SK-N-SH treated with all-trans-retinoic acid at 6 μM for 48 hours (cell line): ENCODE data around the gene STX18.

Source experiments
- ATAC-seq: fragments of 200-7000 bp; cut with Tn5 transposase; 3 replicates; pipeline ENCODE4 v1.9.1; 2020; ENCODE audit warnings: mild to moderate bottlenecking, moderate library complexity
- BACH2 ChIP-seq: fragments of 250-450 bp; sonication (Bioruptor Pico); IDR thresholded peaks from 2 replicates; pipeline ENCODE4 v1.9.0; 2021; ENCODE audit warnings: mild to moderate bottlenecking, borderline replicate concordance
- CSDC2 ChIP-seq: fragments of 250-450 bp; sonication (Bioruptor Pico); IDR thresholded peaks from 2 replicates; pipeline ENCODE4 v1.5.0; 2020; ENCODE audit warnings: mild to moderate bottlenecking, moderate library complexity
- ESRRG ChIP-seq: fragments of 250-450 bp; sonication (Bioruptor Pico); IDR thresholded peaks from 2 replicates; pipeline ENCODE4 v1.6.1; 2021; ENCODE audit warnings: mild to moderate bottlenecking
- GLIS3 ChIP-seq: fragments of 250-450 bp; sonication (Bioruptor Pico); IDR thresholded peaks from 2 replicates; pipeline ENCODE4 v1.5.0; 2020; ENCODE audit warnings: mild to moderate bottlenecking, moderate library complexity
- ISL1 ChIP-seq: fragments of 250-450 bp; sonication (Bioruptor Pico); IDR thresholded peaks from 2 replicates; pipeline ENCODE4 v2.1.2; 2022; ENCODE audit warnings: mild to moderate bottlenecking, moderate library complexity
- OSR1 ChIP-seq: fragments of 250-450 bp; sonication (Bioruptor Pico); IDR thresholded peaks from 2 replicates; pipeline ENCODE4 v1.8.0; 2022; ENCODE audit warnings: moderate library complexity, mild to moderate bottlenecking, inconsistent platforms
- PPARA ChIP-seq: fragments of 250-450 bp; sonication (Bioruptor Pico); IDR thresholded peaks from 2 replicates; pipeline ENCODE4 v1.5.0; 2020; ENCODE audit warnings: mild to moderate bottlenecking, borderline replicate concordance
- RARB ChIP-seq: fragments of 250-450 bp; sonication (Bioruptor Pico); IDR thresholded peaks from 2 replicates; pipeline ENCODE4 v1.8.0; 2021; ENCODE audit warnings: mild to moderate bottlenecking, moderate library complexity
- SNAI2 ChIP-seq: fragments of 250-450 bp; sonication (Bioruptor Pico); IDR thresholded peaks from 2 replicates; pipeline ENCODE4 v1.5.0; 2020; ENCODE audit warnings: mild to moderate bottlenecking, moderate library complexity
- TCF4 ChIP-seq: fragments of 250-450 bp; sonication (Bioruptor Pico); IDR thresholded peaks from 2 replicates; pipeline ENCODE4 v1.8.0; 2021; ENCODE audit warnings: mild to moderate bottlenecking, moderate library complexity, borderline replicate concordance
- ZC3H10 ChIP-seq: fragments of 250-450 bp; sonication (Bioruptor Pico); IDR thresholded peaks from 2 replicates; pipeline ENCODE4 v1.5.1; 2021; ENCODE audit warnings: mild to moderate bottlenecking, moderate library complexity
- ZFP3 ChIP-seq: fragments of 250-450 bp; sonication (Bioruptor Pico); IDR thresholded peaks from 2 replicates; pipeline ENCODE4 v1.5.0; 2020; ENCODE audit warnings: mild to moderate bottlenecking, moderate library complexity
- ZFP30 ChIP-seq: fragments of 450-650 bp; formaldehyde crosslinking; IDR thresholded peaks from 2 replicates; pipeline ENCODE4 v1.5.0; 2022; ENCODE audit warnings: mild to moderate bottlenecking, moderate library complexity
- ZNF565 ChIP-seq: fragments of 450-650 bp; formaldehyde crosslinking; conservative IDR thresholded peaks from 2 replicates; pipeline ENCODE4 v1.5.0; 2020; ENCODE audit warnings: low read depth, mild to moderate bottlenecking, moderate library complexity
- ZNF70 ChIP-seq: fragments of 450-650 bp; formaldehyde crosslinking; IDR thresholded peaks from 2 replicates; pipeline ENCODE4 v1.5.0; 2020; ENCODE audit warnings: mild to moderate bottlenecking, moderate library complexity
- ZNF8 ChIP-seq: fragments of 450-650 bp; formaldehyde crosslinking; IDR thresholded peaks from 2 replicates; pipeline ENCODE4 v1.5.0; 2020; ENCODE audit warnings: mild to moderate bottlenecking, moderate library complexity
- TF ChIP-seq, protein P1 (sequence below): fragments of 250-450 bp; sonication (Bioruptor Pico); IDR thresholded peaks from 2 replicates; pipeline ENCODE4 v1.5.0; 2020; ENCODE audit warnings: mild to moderate bottlenecking, moderate library complexity
- TF ChIP-seq, protein P2 (sequence below): fragments of 250-450 bp; sonication (Bioruptor Pico); IDR thresholded peaks from 2 replicates; pipeline ENCODE4 v1.8.0; 2021; ENCODE audit warnings: low read depth, mild to moderate bottlenecking, moderate library complexity, borderline replicate concordance
- TF ChIP-seq, protein P3 (sequence below): fragments of 250-450 bp; sonication (Bioruptor Pico); IDR thresholded peaks from 2 replicates; pipeline ENCODE4 v1.8.0; 2020; ENCODE audit warnings: mild to moderate bottlenecking, moderate library complexity, borderline replicate concordance
- TF ChIP-seq, protein P4 (sequence below): fragments of 250-450 bp; sonication (Bioruptor Pico); IDR thresholded peaks from 2 replicates; pipeline ENCODE4 v1.5.1; 2020; ENCODE audit warnings: low read depth, mild to moderate bottlenecking, moderate library complexity

The STX18 gene

DNA sequence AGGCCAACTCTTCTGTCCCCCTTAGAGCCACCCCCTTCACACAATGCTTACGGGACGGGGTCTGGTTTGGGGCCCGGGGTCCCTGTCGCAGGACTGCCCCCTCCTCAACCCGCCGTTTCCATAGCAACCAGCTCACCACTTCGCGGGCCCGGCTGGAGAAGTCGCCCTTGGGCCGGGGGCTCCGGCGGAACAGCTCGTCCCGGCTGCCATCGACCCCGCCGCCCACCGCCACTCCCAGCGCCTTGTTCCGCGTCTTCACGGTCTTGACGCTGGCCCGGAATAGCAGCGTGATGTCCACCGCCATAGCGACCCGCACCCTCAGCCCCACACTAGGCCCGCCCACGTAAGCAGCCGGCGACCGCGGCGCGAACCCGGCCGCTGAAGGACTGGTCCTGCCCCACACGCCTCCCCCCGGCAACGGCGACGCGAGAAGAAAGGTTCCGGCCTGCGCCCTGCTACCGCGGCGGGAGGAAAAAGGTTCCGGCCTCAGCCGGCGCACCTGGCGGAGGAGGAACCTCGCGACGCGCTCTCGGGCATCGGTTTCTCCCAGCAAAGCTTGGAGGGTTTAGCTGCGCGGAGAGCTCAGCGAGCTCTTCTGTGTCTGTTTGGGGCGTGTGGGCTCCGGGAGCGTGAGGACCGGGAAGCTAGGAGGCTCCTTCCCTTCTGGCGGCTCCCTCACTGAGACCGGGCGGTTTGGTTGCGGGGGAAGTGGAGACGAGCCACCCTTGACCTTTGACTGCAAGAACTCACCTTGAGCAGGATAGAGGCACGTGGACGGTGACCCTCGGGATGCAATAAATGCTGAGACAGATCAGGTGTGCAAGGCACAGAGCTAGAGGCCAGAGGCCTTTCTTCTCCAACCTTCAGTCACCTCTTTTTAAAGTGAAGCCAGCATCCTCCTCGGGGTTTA is at the start of gene STX18:
Gene STX18, minus strand, starts transcription at position 388 of the 910 bp plus-strand sequence. Its CDS starts 84 bp downstream, at position 304.
- TF ChIP-seq, protein P1, sequence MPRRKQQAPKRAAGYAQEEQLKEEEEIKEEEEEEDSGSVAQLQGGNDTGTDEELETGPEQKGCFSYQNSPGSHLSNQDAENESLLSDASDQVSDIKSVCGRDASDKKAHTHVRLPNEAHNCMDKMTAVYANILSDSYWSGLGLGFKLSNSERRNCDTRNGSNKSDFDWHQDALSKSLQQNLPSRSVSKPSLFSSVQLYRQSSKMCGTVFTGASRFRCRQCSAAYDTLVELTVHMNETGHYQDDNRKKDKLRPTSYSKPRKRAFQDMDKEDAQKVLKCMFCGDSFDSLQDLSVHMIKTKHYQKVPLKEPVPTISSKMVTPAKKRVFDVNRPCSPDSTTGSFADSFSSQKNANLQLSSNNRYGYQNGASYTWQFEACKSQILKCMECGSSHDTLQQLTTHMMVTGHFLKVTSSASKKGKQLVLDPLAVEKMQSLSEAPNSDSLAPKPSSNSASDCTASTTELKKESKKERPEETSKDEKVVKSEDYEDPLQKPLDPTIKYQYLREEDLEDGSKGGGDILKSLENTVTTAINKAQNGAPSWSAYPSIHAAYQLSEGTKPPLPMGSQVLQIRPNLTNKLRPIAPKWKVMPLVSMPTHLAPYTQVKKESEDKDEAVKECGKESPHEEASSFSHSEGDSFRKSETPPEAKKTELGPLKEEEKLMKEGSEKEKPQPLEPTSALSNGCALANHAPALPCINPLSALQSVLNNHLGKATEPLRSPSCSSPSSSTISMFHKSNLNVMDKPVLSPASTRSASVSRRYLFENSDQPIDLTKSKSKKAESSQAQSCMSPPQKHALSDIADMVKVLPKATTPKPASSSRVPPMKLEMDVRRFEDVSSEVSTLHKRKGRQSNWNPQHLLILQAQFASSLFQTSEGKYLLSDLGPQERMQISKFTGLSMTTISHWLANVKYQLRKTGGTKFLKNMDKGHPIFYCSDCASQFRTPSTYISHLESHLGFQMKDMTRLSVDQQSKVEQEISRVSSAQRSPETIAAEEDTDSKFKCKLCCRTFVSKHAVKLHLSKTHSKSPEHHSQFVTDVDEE (CRISPR knock-in tag) = peak; percentile 80; the same call in 1 of the 2 replicates
- TF ChIP-seq TCF4 (CRISPR knock-in tag) = peak; percentile 42; the same call in 1 of the 2 replicates
- no peak for TF ChIP-seq ISL1 (CRISPR knock-in tag)
- TF ChIP-seq, protein P2, sequence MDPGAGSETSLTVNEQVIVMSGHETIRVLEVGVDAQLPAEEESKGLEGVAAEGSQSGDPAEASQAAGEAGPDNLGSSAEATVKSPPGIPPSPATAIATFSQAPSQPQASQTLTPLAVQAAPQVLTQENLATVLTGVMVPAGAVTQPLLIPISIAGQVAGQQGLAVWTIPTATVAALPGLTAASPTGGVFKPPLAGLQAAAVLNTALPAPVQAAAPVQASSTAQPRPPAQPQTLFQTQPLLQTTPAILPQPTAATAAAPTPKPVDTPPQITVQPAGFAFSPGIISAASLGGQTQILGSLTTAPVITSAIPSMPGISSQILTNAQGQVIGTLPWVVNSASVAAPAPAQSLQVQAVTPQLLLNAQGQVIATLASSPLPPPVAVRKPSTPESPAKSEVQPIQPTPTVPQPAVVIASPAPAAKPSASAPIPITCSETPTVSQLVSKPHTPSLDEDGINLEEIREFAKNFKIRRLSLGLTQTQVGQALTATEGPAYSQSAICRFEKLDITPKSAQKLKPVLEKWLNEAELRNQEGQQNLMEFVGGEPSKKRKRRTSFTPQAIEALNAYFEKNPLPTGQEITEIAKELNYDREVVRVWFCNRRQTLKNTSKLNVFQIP (CRISPR knock-in tag) = peak; percentile 81; the same call in 1 of the 2 replicates
- TF ChIP-seq PPARA (CRISPR knock-in tag) = no peak
- no peak for TF ChIP-seq ESRRG (CRISPR knock-in tag)
- TF ChIP-seq GLIS3 (CRISPR knock-in tag) = 0 out of 2 replicates have a peak, but pooled peaks have one; percentile 41
- no peak for TF ChIP-seq ZNF8 (CRISPR knock-in tag)
- TF ChIP-seq RARB (CRISPR knock-in tag) = 0 out of 2 replicates have a peak, but pooled peaks have one; percentile 19
- TF ChIP-seq ZFP3 = peak; percentile 86
- TF ChIP-seq, all 23 proteins: peak for 6
- peak; percentile 99 for ATAC-seq

DNA sequence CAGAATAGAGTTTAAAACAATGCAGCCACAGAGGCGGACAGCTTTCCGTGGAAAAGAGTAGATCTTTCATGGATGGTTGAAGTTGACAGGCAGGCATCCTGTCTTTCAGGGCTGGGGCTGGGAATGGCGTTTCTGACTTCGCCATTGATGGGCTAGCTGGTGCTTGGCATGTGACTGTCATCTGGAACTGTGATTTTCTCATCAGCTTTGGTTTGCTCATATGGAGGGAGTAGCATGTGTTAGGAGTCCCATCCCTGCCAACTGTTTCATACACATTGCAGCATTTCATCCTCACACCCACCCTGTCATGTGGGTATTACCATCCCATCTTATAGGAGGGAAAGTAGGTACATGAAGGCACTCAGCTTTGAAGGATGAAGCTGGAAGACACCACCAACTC is 49.2 kb upstream of the STX18 start:
- TF ChIP-seq, protein P1 (CRISPR knock-in tag) = no peak
- TF ChIP-seq ISL1 (CRISPR knock-in tag) (no peak), ZFP30 (CRISPR knock-in tag) (no peak), ZNF70 (CRISPR knock-in tag) (no peak), OSR1 (CRISPR knock-in tag) (no peak), GLIS3 (CRISPR knock-in tag) (no peak), ZFP3 (no peak), SNAI2 (no peak)
- TF ChIP-seq, protein P3, sequence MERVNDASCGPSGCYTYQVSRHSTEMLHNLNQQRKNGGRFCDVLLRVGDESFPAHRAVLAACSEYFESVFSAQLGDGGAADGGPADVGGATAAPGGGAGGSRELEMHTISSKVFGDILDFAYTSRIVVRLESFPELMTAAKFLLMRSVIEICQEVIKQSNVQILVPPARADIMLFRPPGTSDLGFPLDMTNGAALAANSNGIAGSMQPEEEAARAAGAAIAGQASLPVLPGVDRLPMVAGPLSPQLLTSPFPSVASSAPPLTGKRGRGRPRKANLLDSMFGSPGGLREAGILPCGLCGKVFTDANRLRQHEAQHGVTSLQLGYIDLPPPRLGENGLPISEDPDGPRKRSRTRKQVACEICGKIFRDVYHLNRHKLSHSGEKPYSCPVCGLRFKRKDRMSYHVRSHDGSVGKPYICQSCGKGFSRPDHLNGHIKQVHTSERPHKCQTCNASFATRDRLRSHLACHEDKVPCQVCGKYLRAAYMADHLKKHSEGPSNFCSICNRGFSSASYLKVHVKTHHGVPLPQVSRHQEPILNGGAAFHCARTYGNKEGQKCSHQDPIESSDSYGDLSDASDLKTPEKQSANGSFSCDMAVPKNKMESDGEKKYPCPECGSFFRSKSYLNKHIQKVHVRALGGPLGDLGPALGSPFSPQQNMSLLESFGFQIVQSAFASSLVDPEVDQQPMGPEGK (CRISPR knock-in tag) = no peak
- ATAC-seq = no peak

DNA sequence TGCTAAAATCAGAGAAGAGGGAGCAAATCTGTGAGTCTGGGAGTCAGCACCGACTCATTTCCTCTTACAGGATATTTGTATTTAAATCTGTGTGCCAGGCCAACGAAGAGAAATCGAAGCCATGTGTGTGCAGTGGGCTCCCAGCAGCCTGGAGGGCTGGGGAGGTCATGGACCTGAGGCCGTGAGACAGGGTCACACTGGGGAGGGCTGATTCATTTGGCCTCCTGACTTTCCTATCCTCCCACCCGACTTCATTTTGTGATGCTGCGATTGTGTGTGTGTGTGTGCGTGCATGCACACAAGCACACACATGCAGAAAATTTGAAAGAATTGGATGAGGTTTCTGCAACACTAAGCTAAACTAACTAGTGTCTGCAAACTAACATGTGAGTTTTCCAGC is 48.7 kb upstream of the STX18 start:
- peak; percentile 66 for ATAC-seq
- TF ChIP-seq ZFP30 (CRISPR knock-in tag) (no peak), TCF4 (CRISPR knock-in tag) (no peak), CSDC2 (CRISPR knock-in tag) (no peak)

DNA sequence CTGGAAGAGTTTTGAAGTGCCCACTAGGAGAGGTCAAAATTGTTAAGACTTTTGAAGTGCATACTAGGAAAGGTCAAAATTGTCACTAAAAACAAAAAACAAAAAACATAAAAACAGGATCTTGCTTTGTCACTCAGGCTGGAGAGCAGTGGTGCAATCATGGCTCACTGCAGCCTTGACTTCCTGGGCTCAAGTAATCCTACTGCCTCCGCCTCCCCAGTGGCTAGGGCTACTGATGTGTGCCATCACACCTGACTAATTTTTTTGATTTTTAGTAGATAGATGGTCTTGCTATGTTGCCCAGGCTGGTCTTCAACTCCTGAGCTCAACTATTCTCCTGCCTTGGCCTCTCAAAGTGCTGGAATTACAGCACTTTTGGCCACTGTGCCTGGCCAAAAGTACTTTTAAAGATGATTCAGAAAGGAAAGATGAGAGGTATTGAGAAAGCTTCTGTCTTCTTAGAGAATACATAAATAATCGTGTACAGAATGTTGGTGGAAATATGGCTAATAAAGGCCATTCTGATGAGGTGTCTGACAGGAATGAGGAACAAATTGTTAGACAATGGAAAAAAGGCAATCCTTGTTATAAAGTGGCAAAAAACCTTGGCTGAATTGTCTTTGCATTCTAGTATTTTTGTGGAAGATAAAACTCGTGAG is 43.3 kb upstream of the STX18 start:
- peak; percentile 65 for ATAC-seq
- TF ChIP-seq ZNF565 (no peak), ZNF70 (CRISPR knock-in tag) (no peak), RARB (CRISPR knock-in tag) (no peak), ZC3H10 (CRISPR knock-in tag) (no peak), ZNF8 (CRISPR knock-in tag) (no peak), SNAI2 (no peak), GLIS3 (CRISPR knock-in tag) (no peak), BACH2 (CRISPR knock-in tag) (no peak), ISL1 (CRISPR knock-in tag) (no peak)
- TF ChIP-seq, protein P4, sequence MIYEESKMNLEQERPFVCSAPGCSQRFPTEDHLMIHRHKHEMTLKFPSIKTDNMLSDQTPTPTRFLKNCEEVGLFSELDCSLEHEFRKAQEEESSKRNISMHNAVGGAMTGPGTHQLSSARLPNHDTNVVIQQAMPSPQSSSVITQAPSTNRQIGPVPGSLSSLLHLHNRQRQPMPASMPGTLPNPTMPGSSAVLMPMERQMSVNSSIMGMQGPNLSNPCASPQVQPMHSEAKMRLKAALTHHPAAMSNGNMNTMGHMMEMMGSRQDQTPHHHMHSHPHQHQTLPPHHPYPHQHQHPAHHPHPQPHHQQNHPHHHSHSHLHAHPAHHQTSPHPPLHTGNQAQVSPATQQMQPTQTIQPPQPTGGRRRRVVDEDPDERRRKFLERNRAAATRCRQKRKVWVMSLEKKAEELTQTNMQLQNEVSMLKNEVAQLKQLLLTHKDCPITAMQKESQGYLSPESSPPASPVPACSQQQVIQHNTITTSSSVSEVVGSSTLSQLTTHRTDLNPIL (CRISPR knock-in tag) = no peak
